G401 (cell line): ENCODE results near the gene RNF166. TPM values are rescaled to one million over a fixed set of nuclear protein-coding genes. Genes with fewer than 3 reads are reported as not detected.
A peak's percentile ranks its signal among the peaks of the same experiment; 100 is the strongest.

Experiments used
- DNase-seq: peaks from one replicate; pipeline ENCODE4 v3.0.0-alpha.2; 2015; ENCODE audit warnings: low spot score
- in situ Hi-C: cut with HindIII; loops from 2 replicates; pipeline ENCODE4 v1.10.0; 2016; ENCODE audit warnings: low sequenced_read_pairs, mixed read lengths
- total RNA-seq: library from RNA; depleted of rRNA; stranded (reverse); fragments of >200 nt; shearing (Covaris generic); gene quantifications from 2 replicates; pipeline ENCODE4 v1.2.3, GENCODE V29; 2014

RNF166 gene
- total RNA-seq, 1 experiment from 2014 or later, result 31.3 TPM

GRCh38 chr16:88697831-88698615 lies 8.2 kb downstream of the RNF166 start:
- DNase-seq, result no peak
- in situ Hi-C loops, result no loop called here

- DNase-seq, result no peak
- in situ Hi-C loops, result no loop called here
Measured at GRCh38 chr16:88697116-88697830, 8.9 kb downstream of the RNF166 start.

GRCh38 chr16:88696441-88696840 lies 9.8 kb downstream of the RNF166 start:
- in situ Hi-C loops, result no loop called here
- no peak for DNase-seq

- in situ Hi-C loops, result no loop called here
- no peak for DNase-seq
Measured at GRCh38 chr16:88695753-88696152, 10.5 kb downstream of the RNF166 start.

GRCh38 chr16:88695218-88695617 lies 11.0 kb downstream of the RNF166 start:
- in situ Hi-C loops, result no loop called here
- no peak for DNase-seq

GRCh38 chr16:88694221-88695087 lies 11.8 kb downstream of the RNF166 start:
- in situ Hi-C loops, result no loop called here
- no peak for DNase-seq

GRCh38 chr16:88693420-88694177 lies 12.6 kb downstream of the RNF166 start:
- in situ Hi-C loops, result no loop called here
- DNase-seq, result no peak

- DNase-seq, result no peak
- in situ Hi-C loops, result no loop called here
Measured at GRCh38 chr16:88692861-88693260, 13.3 kb downstream of the RNF166 start.

GRCh38 chr16:88691924-88692560 lies 14.2 kb downstream of the RNF166 start:
- DNase-seq, result no peak
- in situ Hi-C loops, result no loop called here

GRCh38 chr16:88691129-88691813 lies 14.9 kb downstream of the RNF166 start:
- in situ Hi-C loops, result no loop called here
- DNase-seq, result no peak

- in situ Hi-C loops, result no loop called here
- DNase-seq, result no peak
Measured at GRCh38 chr16:88690341-88691128, 15.7 kb downstream of the RNF166 start.

GRCh38 chr16:88688013-88688778 lies 18.0 kb downstream of the RNF166 start:
- in situ Hi-C loops, result no loop called here
- DNase-seq, result peak; percentile 83

- in situ Hi-C loops, result no loop called here
- no peak for DNase-seq
Measured at GRCh38 chr16:88687676-88688012, 18.6 kb downstream of the RNF166 start.

GRCh38 chr16:88687254-88687576 lies 19.0 kb downstream of the RNF166 start:
- in situ Hi-C loops, result no loop called here

GRCh38 chr16:88686439-88687253 lies 19.6 kb downstream of the RNF166 start, which contains the start of gene SNAI3:
Gene SNAI3 (minus strand): TSS chr16:88686507. CDS start chr16:88686406, 101 bp downstream.
- DNase-seq, result peak; percentile 64
- in situ Hi-C loops, result no loop called here

More at GRCh38 chr16:88687254-88687576, 19.0 kb downstream of the RNF166 start:
- DNase-seq, result no peak

GRCh38 chr16:88686062-88686438 lies 20.2 kb downstream of the RNF166 start:
- in situ Hi-C loops, result no loop called here

More at GRCh38 chr16:88686062-88686438, 20.2 kb downstream of the RNF166 start:
- DNase-seq, result no peak
